IMR-90 (cell line): ENCODE results near the gene SRSF5. TPM values are rescaled to one million over a fixed set of nuclear protein-coding genes. Genes with fewer than 3 reads are reported as not detected.

Experiments
- ATAC-seq: fragments of 200-7000 bp; cut with Tn5 transposase; 2 replicates; pipeline ENCODE4 v1.9.1; 2020; ENCODE audit warnings: low read depth, mild to moderate bottlenecking, moderate library complexity
- BruUV-seq: library from RNA; stranded (reverse); fragments of 400-500 nt; replicated peaks from 2 replicates; lab custom pipeline; 2021; lab: Mats Ljungman, UMichigan
- CTCF ChIA-PET: fragments of 300-600 bp; formaldehyde crosslinking; extraction: SDS; loops from one replicate; lab custom pipeline; 2021; ENCODE audit warnings: antibody characterized with exemption; lab: Yijun Ruan, JAX
- POLR2A ChIA-PET: fragments of 300-600 bp; sonication (Branson Sonifier 250); formaldehyde crosslinking; loops from one replicate; lab custom pipeline; 2022; ENCODE audit warnings: antibody characterized with exemption; ENCODE audit not compliant: unreplicated experiment; lab: Charles Lee
- DNase-seq: peaks from one replicate; pipeline ENCODE4 v3.0.0; 2013
- H2AFZ ChIP-seq: replicated peaks from 2 replicates; pipeline ENCODE3; 2013; ENCODE audit warnings: low read length, mild to moderate bottlenecking; ENCODE audit not compliant: poor library complexity
- H2AK5ac ChIP-seq: 2 replicates; pipeline ENCODE4 v1.6.1; 2013; ENCODE audit warnings: low read depth, low read length, inconsistent platforms
- H2AK9ac ChIP-seq: replicated peaks from 2 replicates; pipeline ENCODE3; 2013; ENCODE audit warnings: mild to moderate bottlenecking, low read depth, low read length, moderate library complexity; ENCODE audit not compliant: poor library complexity
- H2BK120ac ChIP-seq: 2 replicates; pipeline ENCODE4 v1.6.1; 2013; ENCODE audit warnings: low read depth, low read length, inconsistent platforms
- H2BK15ac ChIP-seq: 3 replicates; pipeline ENCODE4 v1.6.1; 2013; ENCODE audit warnings: low read depth, low read length, inconsistent platforms
- H2BK20ac ChIP-seq: 2 replicates; pipeline ENCODE4 v1.6.1; 2013; ENCODE audit warnings: low read depth, mild to moderate bottlenecking, inconsistent platforms, low read length, moderate library complexity
- H2BK5ac ChIP-seq: 2 replicates; pipeline ENCODE4 v1.6.1; 2013; ENCODE audit warnings: mild to moderate bottlenecking, low read depth, low read length, inconsistent platforms; ENCODE audit not compliant: poor library complexity, severe bottlenecking
- H3K14ac ChIP-seq: replicated peaks from 2 replicates; pipeline ENCODE4 v1.6.1; 2013; ENCODE audit warnings: low read depth, low read length, inconsistent platforms
- H3K18ac ChIP-seq: 2 replicates; pipeline ENCODE4 v1.6.1; 2013; ENCODE audit warnings: low read depth, low read length, control low read depth
- H3K23ac ChIP-seq: 2 replicates; pipeline ENCODE4 v1.6.1; 2013; ENCODE audit warnings: low read depth, low read length, inconsistent platforms
- H3K27ac ChIP-seq: 2 replicates; pipeline ENCODE4 v1.5.1; 2013; ENCODE audit warnings: mild to moderate bottlenecking, control low read depth, low read length; ENCODE audit not compliant: insufficient read depth
- H3K27me3 ChIP-seq: 2 replicates; pipeline ENCODE4 v1.6.1; 2013; ENCODE audit warnings: low read length; ENCODE audit not compliant: control insufficient read depth, insufficient read depth
- H3K36me3 ChIP-seq: 2 replicates; pipeline ENCODE4 v1.6.1; 2013; ENCODE audit warnings: low read length, mixed read lengths; ENCODE audit not compliant: control insufficient read depth, insufficient read depth
- H3K4ac ChIP-seq: 2 replicates; pipeline ENCODE4 v1.6.1; 2013; ENCODE audit warnings: low read depth, low read length, inconsistent platforms
- H3K4me1 ChIP-seq: 2 replicates; pipeline ENCODE4 v1.6.1; 2013; ENCODE audit warnings: low read length, mixed read lengths; ENCODE audit not compliant: control insufficient read depth, insufficient read depth
- H3K4me2 ChIP-seq: 2 replicates; pipeline ENCODE4 v1.6.1; 2013; ENCODE audit warnings: low read depth, mild to moderate bottlenecking, control low read depth, low read length, moderate library complexity
- H3K4me3 ChIP-seq: 2 replicates; pipeline ENCODE4 v1.5.1; 2013; ENCODE audit warnings: low read depth, mild to moderate bottlenecking, control low read depth, low read length, moderate library complexity; ENCODE audit not compliant: insufficient read depth
- H3K56ac ChIP-seq: 2 replicates; pipeline ENCODE4 v1.6.1; 2013; ENCODE audit warnings: low read length, inconsistent platforms; ENCODE audit not compliant: insufficient read depth; ENCODE audit errors: extremely low read depth
- H3K79me1 ChIP-seq, 2 experiments: 2 replicates each; pipeline ENCODE4 v1.6.1; 2013; ENCODE audit warnings: low read length in 2 of 2, inconsistent platforms in 1 of 2, low read depth in 1 of 2
- H3K9ac ChIP-seq: 2 replicates; pipeline ENCODE4 v1.6.1; 2013; ENCODE audit warnings: low read depth, low read length, control low read depth
- H3K9me1 ChIP-seq: 2 replicates; pipeline ENCODE4 v1.6.1; 2013; ENCODE audit warnings: low read length, inconsistent platforms; ENCODE audit not compliant: insufficient read depth
- H3K9me3 ChIP-seq: 2 replicates; pipeline ENCODE4 v1.6.1; 2013; ENCODE audit warnings: low read length; ENCODE audit not compliant: control insufficient read depth, insufficient read depth
- H4K20me1 ChIP-seq: 2 replicates; pipeline ENCODE4 v1.6.1; 2013; ENCODE audit warnings: low read length, inconsistent platforms; ENCODE audit not compliant: insufficient read depth
- H4K5ac ChIP-seq: 2 replicates; pipeline ENCODE4 v1.6.1; 2013; ENCODE audit warnings: mild to moderate bottlenecking, low read depth, low read length, control low read depth
- H4K8ac ChIP-seq, 2 experiments: 2 replicates each; pipeline ENCODE4 v1.6.1; 2013; ENCODE audit warnings: low read depth in 2 of 2, low read length in 2 of 2, control low read depth in 1 of 2, inconsistent platforms in 1 of 2
- H4K91ac ChIP-seq: 2 replicates; pipeline ENCODE4 v1.6.1; 2013; ENCODE audit warnings: low read depth, low read length, inconsistent platforms; ENCODE audit not compliant: insufficient read depth
- CEBPB ChIP-seq: IDR thresholded peaks from 2 replicates; pipeline ENCODE4 v1.6.1; 2012; ENCODE audit warnings: low read depth, low read length, improper control_type of control experiment
- MAZ ChIP-seq: IDR thresholded peaks from 2 replicates; pipeline ENCODE4 v1.6.1; 2012; ENCODE audit warnings: low read depth, mild to moderate bottlenecking, low read length, improper control_type of control experiment, moderate library complexity, borderline replicate concordance
- MXI1 ChIP-seq: IDR thresholded peaks from 2 replicates; pipeline ENCODE4 v1.6.1; 2012; ENCODE audit warnings: low read depth, mild to moderate bottlenecking, low read length, moderate library complexity, borderline replicate concordance
- POLR2A ChIP-seq: IDR thresholded peaks from 2 replicates; pipeline ENCODE4 v1.6.1; 2012; ENCODE audit warnings: mild to moderate bottlenecking, low read depth, low read length
- RAD21 ChIP-seq: IDR thresholded peaks from 2 replicates; pipeline ENCODE4 v1.6.1; 2012; ENCODE audit warnings: low read length, improper control_type of control experiment
- RCOR1 ChIP-seq: IDR thresholded peaks from 2 replicates; pipeline ENCODE4 v1.6.1; 2012; ENCODE audit warnings: mild to moderate bottlenecking, low read length, improper control_type of control experiment; ENCODE audit not compliant: insufficient replicate concordance
- WGBS, 2 experiments: methylation state at CpG; one replicate each; pipeline versions ENCODE4 v1.1.5 to v1.1.7; 2013; ENCODE audit warnings: missing lambda C conversion rate in 2 of 2; ENCODE audit not compliant: insufficient read length in 1 of 2; ENCODE audit errors: extremely low coverage in 2 of 2; 5-methylcytosine and 5-hydroxymethylcytosine counted together
- dilution Hi-C: fragments of 300-500 bp; cut with HindIII; formaldehyde crosslinking; loops from one replicate; pipeline ENCODE4 v1.14.3; 2018; ENCODE audit warnings: low sequenced_read_pairs; ENCODE audit not compliant: unreplicated experiment
- in situ Hi-C: fragments of 300-500 bp; cut with MboI; formaldehyde crosslinking; loops from 3 replicates; pipeline ENCODE4 v1.14.3; 2019; ENCODE audit warnings: low sequenced_read_pairs, inconsistent platforms, mixed read lengths
- intact Hi-C: fragments of 100-400 bp; cut with micrococcal nuclease; formaldehyde crosslinking; loops from 2 replicates; pipeline ENCODE4 v1.10.0; 2022
- polyA plus RNA-seq, 3 experiments: library from polyadenylated mRNA; depleted of rRNA; stranded (reverse); fragments of >200 nt; gene quantifications; 2 replicates each; pipeline ENCODE4 v1.2.3, GENCODE V29; 2012; ENCODE audit warnings: low replicate concordance in 1 of 3
- total RNA-seq: library from RNA; depleted of rRNA; stranded (reverse); fragments of >200 nt; gene quantifications from 2 replicates; pipeline ENCODE4 v1.2.3, GENCODE V29; 2012

SRSF5 gene
- total and polyA plus RNA-seq, 2 of the 4 experiments (the other 2 are of a cell fraction), result 29.4 to 229 TPM

GRCh38 chr14:69798339-69798735 is 31.4 kb downstream of the SRSF5 start:
- Histone ChIP-seq H3K56ac (no peak overlapping the region), H3K4me3 (no peak overlapping the region), H3K23ac (no peak overlapping the region), H3K14ac (no peak overlapping the region), H3K9me1 (0 out of 2 replicates have a peak, but pooled peaks cover 2% of the 10 kb centered on the region), H2BK5ac (no peak overlapping the region), H3K27ac (no peak overlapping the region), H2BK20ac (no peak overlapping the region), H3K18ac (no peak overlapping the region), H2AK9ac (no peak overlapping the region), H3K9me3 (peaks cover 3% of the 10 kb centered on the region), H2AFZ (no peak overlapping the region), H3K79me1 (no peaks in the 10 kb centered on the region), H4K8ac (no peak overlapping the region), H3K4ac (no peak overlapping the region), H3K4me1 (no peaks in the 10 kb centered on the region), H3K9ac (no peak overlapping the region), H4K5ac (no peak overlapping the region), H4K91ac (no peak overlapping the region), H4K20me1 (no peaks in the 10 kb centered on the region), H3K27me3 (peaks cover 15% of the 10 kb centered on the region), H3K36me3 (no peaks in the 10 kb centered on the region), H2BK15ac (no peak overlapping the region), H3K4me2 (no peak overlapping the region), H2AK5ac (no peak overlapping the region), H2BK120ac (no peak overlapping the region)
- BruUV-seq, result no TSS peak
- DNase-seq (no peak), ATAC-seq (no peak)
- dilution Hi-C loops (no loop called here), intact Hi-C loops (no loop called here), in situ Hi-C loops (no loop called here)
- POLR2A ChIA-PET, result no interaction called here
- no peak for TF ChIP-seq POLR2A
- TF ChIP-seq CEBPB, result peak; percentile 48
- TF ChIP-seq MAZ, result no peak
- no peak for TF ChIP-seq RAD21
- TF ChIP-seq RCOR1, result no peak
- TF ChIP-seq MXI1, result no peak
- 83% methylated on average over 2 of the region's 4 CpGs; no CpG with 5 or more reads in 1 of the 2 experiments for WGBS, 2 experiments
- CTCF ChIA-PET, result no interaction called here
